ENCODE measurements around the gene HLA-DMB. TPM values are rescaled to one million over a fixed set of nuclear protein-coding genes. Genes with fewer than 3 reads are reported as not detected.

HLA-DMB gene
- total RNA-seq, 4 donors from 2014 or later, result 3.4 to 24.8 (median 9.2) TPM

- Histone ChIP-seq H3K4me1 (peaks cover 0 to 58% (median 7%) of the 10 kb centered on the region in 3 donors), H3K9me3 (no peaks in the 10 kb centered on the region), H3K27me3 (no peaks in the 10 kb centered on the region), H3K4me3 (no peak overlapping the region), H3K36me3 (peaks cover 26 to 39% (median 37%) of the 10 kb centered on the region in 3 donors), H3K27ac (peak overlapping the region in 3 of 4 donors; percentile 14 to 53 (median 40))
- no peak for DNase-seq
- intact Hi-C loops (cut with DNase I), result loop anchor here (5.0 kb wide), 2 partner anchors 41 to 101 kb away; partner anchors contain the start of gene HLA-DMB
- no CpG with 5 or more reads among the region's 1 CpG for WGBS, 2 donors
- TF ChIP-seq, protein P1, sequence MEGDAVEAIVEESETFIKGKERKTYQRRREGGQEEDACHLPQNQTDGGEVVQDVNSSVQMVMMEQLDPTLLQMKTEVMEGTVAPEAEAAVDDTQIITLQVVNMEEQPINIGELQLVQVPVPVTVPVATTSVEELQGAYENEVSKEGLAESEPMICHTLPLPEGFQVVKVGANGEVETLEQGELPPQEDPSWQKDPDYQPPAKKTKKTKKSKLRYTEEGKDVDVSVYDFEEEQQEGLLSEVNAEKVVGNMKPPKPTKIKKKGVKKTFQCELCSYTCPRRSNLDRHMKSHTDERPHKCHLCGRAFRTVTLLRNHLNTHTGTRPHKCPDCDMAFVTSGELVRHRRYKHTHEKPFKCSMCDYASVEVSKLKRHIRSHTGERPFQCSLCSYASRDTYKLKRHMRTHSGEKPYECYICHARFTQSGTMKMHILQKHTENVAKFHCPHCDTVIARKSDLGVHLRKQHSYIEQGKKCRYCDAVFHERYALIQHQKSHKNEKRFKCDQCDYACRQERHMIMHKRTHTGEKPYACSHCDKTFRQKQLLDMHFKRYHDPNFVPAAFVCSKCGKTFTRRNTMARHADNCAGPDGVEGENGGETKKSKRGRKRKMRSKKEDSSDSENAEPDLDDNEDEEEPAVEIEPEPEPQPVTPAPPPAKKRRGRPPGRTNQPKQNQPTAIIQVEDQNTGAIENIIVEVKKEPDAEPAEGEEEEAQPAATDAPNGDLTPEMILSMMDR (IDR thresholded peaks at IDR 0.05), result no peak
- TF ChIP-seq POLR2A (IDR thresholded peaks at IDR 0.05), result no peak
Observed at GRCh38 chr6:32983493-32983848, 42.6 kb upstream of the HLA-DMB start.

GRCh38 chr6:32982702-32983492 is 42.1 kb upstream of the HLA-DMB start:
- Histone ChIP-seq H3K36me3 (peaks cover 32 to 45% (median 43%) of the 10 kb centered on the region in 3 donors), H3K9me3 (no peaks in the 10 kb centered on the region), H3K4me3 (no peak overlapping the region), H3K27ac (peak overlapping the region in 3 of 4 donors; percentile 40 to 53 (median 40)), H3K4me1 (peaks cover 0 to 64% (median 12%) of the 10 kb centered on the region in 3 donors), H3K27me3 (no peaks in the 10 kb centered on the region)
- TF ChIP-seq, protein P1 (IDR thresholded peaks at IDR 0.05), result no peak
- no peak for TF ChIP-seq POLR2A (IDR thresholded peaks at IDR 0.05)
- intact Hi-C loops (cut with DNase I), result loop anchor here (5.0 kb wide), 2 partner anchors 41 to 101 kb away; partner anchors contain the start of gene HLA-DMB
- WGBS, 2 donors, result 37 to 49% methylated on average over 6 of the region's 6 CpGs
- DNase-seq, result no peak

- Histone ChIP-seq H3K27ac (peak overlapping the region in 3 of 4 donors; percentile 30 to 53 (median 40)), H3K9me3 (no peaks in the 10 kb centered on the region), H3K4me3 (no peak overlapping the region), H3K36me3 (peaks cover 39 to 52% (median 50%) of the 10 kb centered on the region in 3 donors), H3K27me3 (no peaks in the 10 kb centered on the region), H3K4me1 (peaks cover under 1 to 71% (median 14%) of the 10 kb centered on the region in 3 donors)
- TF ChIP-seq, protein P1 (IDR thresholded peaks at IDR 0.05), result no peak
- TF ChIP-seq POLR2A (IDR thresholded peaks at IDR 0.05), result peak in 1 of 4 donors; percentile 16
- no peak for DNase-seq
- WGBS, 2 donors, result 38 to 53% methylated on average over 8 of the region's 8 CpGs
- intact Hi-C loops (cut with DNase I), result loop anchor here (5.0 kb wide), 2 partner anchors 40 to 100 kb away; partner anchors contain the start of gene HLA-DMB
Observed at GRCh38 chr6:32982084-32982701, 41.4 kb upstream of the HLA-DMB start.

DNA sequence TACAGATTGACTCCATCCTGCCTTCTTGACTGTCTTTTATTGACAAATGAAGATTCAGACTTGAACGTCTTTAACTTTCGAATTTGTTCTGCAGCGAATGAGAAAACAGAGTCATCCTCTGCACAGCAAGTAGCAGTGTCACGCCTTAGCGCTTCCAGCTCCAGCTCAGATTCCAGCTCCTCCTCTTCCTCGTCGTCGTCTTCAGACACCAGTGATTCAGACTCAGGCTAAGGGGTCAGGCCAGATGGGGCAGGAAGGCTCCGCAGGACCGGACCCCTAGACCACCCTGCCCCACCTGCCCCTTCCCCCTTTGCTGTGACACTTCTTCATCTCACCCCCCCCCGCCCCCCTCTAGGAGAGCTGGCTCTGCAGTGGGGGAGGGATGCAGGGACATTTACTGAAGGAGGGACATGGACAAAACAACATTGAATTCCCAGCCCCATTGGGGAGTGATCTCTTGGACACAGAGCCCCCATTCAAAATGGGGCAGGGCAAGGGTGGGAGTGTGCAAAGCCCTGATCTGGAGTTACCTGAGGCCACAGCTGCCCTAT is 39.7 kb upstream of the HLA-DMB start:
- Histone ChIP-seq H3K9me3 (no peaks in the 10 kb centered on the region), H3K36me3 (peaks cover 52 to 69% (median 66%) of the 10 kb centered on the region in 3 donors), H3K4me1 (peaks cover 13 to 87% (median 27%) of the 10 kb centered on the region in 3 donors), H3K27me3 (no peaks in the 10 kb centered on the region), H3K4me3 (no peak overlapping the region), H3K27ac (peak overlapping the region in 2 of 4 donors; percentile 2 to 44)
- intact Hi-C loops (cut with DNase I), result loop anchor here (5.0 kb wide), 2 partner anchors 38 to 98 kb away; partner anchors contain the start of gene HLA-DMB
- no peak for DNase-seq
- no peak for TF ChIP-seq POLR2A (IDR thresholded peaks at IDR 0.05)
- TF ChIP-seq, protein P1 (IDR thresholded peaks at IDR 0.05), result no peak
- WGBS, 2 donors, result 62 to 79% methylated on average over 9 to 10 of the region's 11 CpGs
